HEK293 (cell line): ENCODE results near the gene CCIN.

ENCODE experiments used
- CTCF ChIA-PET: fragments of 350-600 bp; formaldehyde crosslinking; extraction: SDS; loops from one replicate; lab custom pipeline; 2021; ENCODE audit warnings: antibody characterized with exemption; lab: Yijun Ruan, JAX
- POLR2A ChIA-PET: fragments of 300-600 bp; formaldehyde crosslinking; extraction: SDS; loops from one replicate; lab custom pipeline; 2020; ENCODE audit warnings: antibody characterized with exemption, inconsistent platforms; lab: Yijun Ruan, JAX
- H3K27ac ChIP-seq: fragments of 200-500 bp; sonication (Bioruptor generic); 2 replicates; pipeline ENCODE4 v1.5.1; 2014; ENCODE audit warnings: low read depth, low read length, control low read depth, inconsistent platforms; ENCODE audit errors: extremely low read depth
- H3K36me3 ChIP-seq, 2 experiments: fragments of 200-500 bp in 1 of 2; sonication (Bioruptor generic) in 1 of 2; 1 replicate in 1 of 2; 2 replicates in 1 of 2; pipeline ENCODE4 v1.5.1; 2014 to 2017; ENCODE audit warnings: inconsistent platforms in 2 of 2, low read length in 2 of 2; ENCODE audit not compliant: control insufficient read depth in 2 of 2, insufficient read depth in 1 of 2
- H3K4me1 ChIP-seq: fragments of 200-500 bp; sonication (Bioruptor generic); 2 replicates; pipeline ENCODE4 v1.5.1; 2014; ENCODE audit warnings: mild to moderate bottlenecking, low read length, inconsistent platforms; ENCODE audit not compliant: control insufficient read depth, insufficient read depth
- H3K4me3 ChIP-seq: 2 replicates; pipeline ENCODE4 v1.5.1; 2011; ENCODE audit warnings: low read depth, mild to moderate bottlenecking, control low read depth, low read length, moderate library complexity
- H3K9me3 ChIP-seq: fragments of 200-500 bp; sonication (Bioruptor generic); 2 replicates; pipeline ENCODE4 v1.5.1; 2014; ENCODE audit warnings: low read depth, low read length, inconsistent platforms; ENCODE audit not compliant: control insufficient read depth, insufficient read depth
- FEZF1 ChIP-seq: fragments of 450-650 bp; formaldehyde crosslinking; IDR thresholded peaks from 2 replicates; pipeline ENCODE4 v1.5.1; 2016; ENCODE audit warnings: missing biosample characterization, missing genetic modification characterization
- HOXA7 ChIP-seq: sonication (generic); formaldehyde crosslinking; IDR thresholded peaks from 2 replicates; pipeline ENCODE4 v1.8.1; 2022; ENCODE audit warnings: missing genetic modification reagents, borderline replicate concordance
- RBAK ChIP-seq: fragments of 450-650 bp; formaldehyde crosslinking; IDR thresholded peaks from 2 replicates; pipeline ENCODE4 v1.5.1; 2016; ENCODE audit warnings: missing biosample characterization, missing genetic modification characterization
- SALL2 ChIP-seq: fragments of 450-650 bp; formaldehyde crosslinking; IDR thresholded peaks from 2 replicates; pipeline ENCODE4 v1.5.0; 2017; ENCODE audit warnings: missing biosample characterization, mild to moderate bottlenecking, missing genetic modification characterization, borderline replicate concordance
- SCRT1 ChIP-seq: fragments of 450-650 bp; formaldehyde crosslinking; IDR thresholded peaks from 2 replicates; pipeline ENCODE4 v1.5.1; 2016; ENCODE audit warnings: missing biosample characterization, missing genetic modification characterization, borderline replicate concordance
- SP3 ChIP-seq: fragments of 450-650 bp; formaldehyde crosslinking; IDR thresholded peaks from 2 replicates; pipeline ENCODE4 v1.5.1; 2016; ENCODE audit warnings: missing biosample characterization, missing genetic modification characterization
- ZNF274 ChIP-seq, 2 experiments: fragments of 200-500 bp in 1 of 2; fragments of 450-650 bp in 1 of 2; sonication (Bioruptor generic) in 1 of 2; formaldehyde crosslinking in 1 of 2; IDR thresholded peaks; 2 replicates each; pipeline versions ENCODE4 v1.5.1 to v1.6.1; 2014 to 2016; ENCODE audit warnings: borderline replicate concordance in 1 of 2, inconsistent platforms in 1 of 2, low read length in 1 of 2, missing biosample characterization in 1 of 2, missing genetic modification characterization in 1 of 2
- ZNF501 ChIP-seq: fragments of 450-650 bp; formaldehyde crosslinking; IDR thresholded peaks from 2 replicates; pipeline ENCODE4 v1.5.1; 2016; ENCODE audit warnings: missing biosample characterization, missing genetic modification characterization
- ZNF514 ChIP-seq: fragments of 450-650 bp; formaldehyde crosslinking; IDR thresholded peaks from 2 replicates; pipeline ENCODE4 v1.5.1; 2016; ENCODE audit warnings: missing biosample characterization, missing genetic modification characterization
- ZNF548 ChIP-seq: fragments of 450-650 bp; formaldehyde crosslinking; IDR thresholded peaks from 2 replicates; pipeline ENCODE4 v1.5.1; 2016; ENCODE audit warnings: missing biosample characterization, missing genetic modification characterization
- ZNF555 ChIP-seq: fragments of 450-650 bp; formaldehyde crosslinking; conservative IDR thresholded peaks from 2 replicates; pipeline ENCODE4 v1.5.1; 2017; ENCODE audit warnings: missing biosample characterization, mild to moderate bottlenecking, missing genetic modification characterization, inconsistent platforms
- ZNF610 ChIP-seq: fragments of 450-650 bp; formaldehyde crosslinking; IDR thresholded peaks from 2 replicates; pipeline ENCODE4 v1.5.1; 2016; ENCODE audit warnings: missing biosample characterization, missing genetic modification characterization, borderline replicate concordance
- ZNF626 ChIP-seq: fragments of 450-650 bp; sonication (Bioruptor Pico); formaldehyde crosslinking; IDR thresholded peaks from 2 replicates; pipeline ENCODE4 v1.5.1; 2018; ENCODE audit warnings: missing biosample characterization, missing genetic modification characterization, inconsistent platforms
- ZNF677 ChIP-seq: fragments of 450-650 bp; IDR thresholded peaks from 2 replicates; pipeline ENCODE4 v1.5.0; 2018; ENCODE audit warnings: missing biosample characterization, mild to moderate bottlenecking, missing genetic modification characterization, moderate library complexity
- ZSCAN16 ChIP-seq: fragments of 450-650 bp; formaldehyde crosslinking; IDR thresholded peaks from 2 replicates; pipeline ENCODE4 v1.5.1; 2016; ENCODE audit warnings: missing biosample characterization, missing genetic modification characterization
- TF ChIP-seq, protein P1 (sequence below): fragments of 450-650 bp; formaldehyde crosslinking; IDR thresholded peaks from 2 replicates; pipeline ENCODE4 v1.5.1; 2016; ENCODE audit warnings: missing biosample characterization, missing genetic modification characterization
- TF ChIP-seq, protein P2 (sequence below): fragments of 450-650 bp; formaldehyde crosslinking; IDR thresholded peaks from 2 replicates; pipeline ENCODE4 v1.5.1; 2016; ENCODE audit warnings: missing biosample characterization, missing genetic modification characterization
- TF ChIP-seq, protein P3 (sequence below): fragments of 450-650 bp; IDR thresholded peaks from 2 replicates; pipeline ENCODE4 v1.5.1; 2018; ENCODE audit warnings: missing biosample characterization, mild to moderate bottlenecking, missing genetic modification characterization
- TF ChIP-seq, protein P4 (sequence below): fragments of 450-650 bp; formaldehyde crosslinking; IDR thresholded peaks from 2 replicates; pipeline ENCODE4 v1.5.1; 2016; ENCODE audit warnings: missing biosample characterization, missing genetic modification characterization
- TF ChIP-seq, protein P5 (sequence below): fragments of 450-650 bp; formaldehyde crosslinking; IDR thresholded peaks from 2 replicates; pipeline ENCODE4 v1.5.1; 2016; ENCODE audit warnings: missing biosample characterization, missing genetic modification characterization
- TF ChIP-seq, protein P6 (sequence below): fragments of 450-650 bp; formaldehyde crosslinking; IDR thresholded peaks from 2 replicates; pipeline ENCODE4 v1.5.1; 2017; ENCODE audit warnings: missing biosample characterization, missing genetic modification characterization

Gene CCIN

DNA sequence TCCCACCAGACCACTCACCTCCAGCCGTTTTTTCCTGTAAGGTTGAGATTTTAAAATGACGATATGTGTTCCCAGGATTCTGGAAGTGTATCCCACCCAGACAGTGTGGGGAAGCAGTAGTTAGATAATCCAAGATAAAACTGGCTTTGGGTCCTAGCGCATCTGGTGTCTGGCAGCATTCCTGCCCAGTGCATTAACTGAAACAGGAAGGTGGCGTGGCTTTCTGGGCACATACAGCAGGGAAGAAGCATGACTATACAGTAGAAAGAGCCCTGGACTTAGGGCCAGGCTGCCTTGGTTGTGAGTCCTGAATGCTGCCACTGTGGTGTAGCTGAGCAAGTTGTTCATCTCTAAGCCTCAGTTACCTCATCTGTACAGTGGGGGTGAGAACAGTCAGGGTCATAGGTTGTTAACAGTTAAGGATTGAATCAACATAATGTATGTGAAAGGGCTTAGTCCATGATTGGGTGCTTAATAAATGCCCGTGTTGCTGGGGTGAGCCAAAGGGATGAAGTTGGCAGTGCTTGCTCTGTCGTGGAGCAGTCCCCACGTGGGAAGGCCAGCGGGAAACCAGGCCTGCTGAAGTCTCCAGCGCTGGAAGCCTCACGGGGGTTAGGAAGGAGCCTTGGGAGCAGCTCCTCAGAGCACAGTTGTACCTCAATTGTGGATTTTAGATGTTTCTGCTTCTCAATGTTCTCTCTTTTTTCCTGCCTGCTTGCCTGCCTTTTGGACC lies 39.5 kb downstream of the CCIN start (continued):
- no peak for TF ChIP-seq SP3 (tag by site-specific recombination)
- TF ChIP-seq, protein P1, sequence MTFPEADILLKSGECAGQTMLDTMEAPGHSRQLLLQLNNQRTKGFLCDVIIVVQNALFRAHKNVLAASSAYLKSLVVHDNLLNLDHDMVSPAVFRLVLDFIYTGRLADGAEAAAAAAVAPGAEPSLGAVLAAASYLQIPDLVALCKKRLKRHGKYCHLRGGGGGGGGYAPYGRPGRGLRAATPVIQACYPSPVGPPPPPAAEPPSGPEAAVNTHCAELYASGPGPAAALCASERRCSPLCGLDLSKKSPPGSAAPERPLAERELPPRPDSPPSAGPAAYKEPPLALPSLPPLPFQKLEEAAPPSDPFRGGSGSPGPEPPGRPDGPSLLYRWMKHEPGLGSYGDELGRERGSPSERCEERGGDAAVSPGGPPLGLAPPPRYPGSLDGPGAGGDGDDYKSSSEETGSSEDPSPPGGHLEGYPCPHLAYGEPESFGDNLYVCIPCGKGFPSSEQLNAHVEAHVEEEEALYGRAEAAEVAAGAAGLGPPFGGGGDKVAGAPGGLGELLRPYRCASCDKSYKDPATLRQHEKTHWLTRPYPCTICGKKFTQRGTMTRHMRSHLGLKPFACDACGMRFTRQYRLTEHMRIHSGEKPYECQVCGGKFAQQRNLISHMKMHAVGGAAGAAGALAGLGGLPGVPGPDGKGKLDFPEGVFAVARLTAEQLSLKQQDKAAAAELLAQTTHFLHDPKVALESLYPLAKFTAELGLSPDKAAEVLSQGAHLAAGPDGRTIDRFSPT (tag by site-specific recombination), result no peak
- no peak for TF ChIP-seq HOXA7 (CRISPR knock-in tag)
- no peak for TF ChIP-seq RBAK (tag by site-specific recombination)
- TF ChIP-seq ZNF514 (tag by site-specific recombination), result no peak
- no peak for TF ChIP-seq ZNF555 (tag by site-specific recombination)
- TF ChIP-seq ZNF274 (IDR thresholded peaks at IDR 0.05; ENCODE audit: low read length), result no peak
- TF ChIP-seq ZNF274 (tag by site-specific recombination; IDR thresholded peaks at IDR 0.05; ENCODE audit: borderline replicate concordance), result no peak

DNA sequence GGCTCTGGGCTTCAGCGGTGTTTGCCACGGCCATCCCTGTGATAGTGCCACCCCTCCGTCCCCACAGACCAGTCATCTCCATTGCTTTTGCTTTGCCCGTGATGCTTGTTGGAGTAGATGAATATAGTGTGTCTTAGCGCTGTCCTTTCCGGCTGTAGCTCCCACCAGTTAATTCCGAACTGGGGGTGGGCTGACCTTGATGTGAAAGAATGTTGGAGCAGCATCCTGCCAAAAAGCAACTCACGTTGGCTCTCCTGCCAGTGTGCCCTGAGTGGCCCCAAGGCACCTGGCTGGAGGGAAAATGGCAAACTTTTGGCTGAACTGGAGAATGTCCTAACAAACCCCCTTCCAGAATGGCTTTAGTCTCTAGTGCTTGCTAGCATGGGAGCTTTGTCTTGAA lies 41.5 kb downstream of the CCIN start:
- ChIA-PET CTCF (interaction anchor here (1.2 kb wide), 2 partner anchors 8 to 10 kb away, joined by 4 to 6 read pairs; no protein-coding TSS in a partner anchor), POLR2A (interaction anchor here (0.6 to 2.4 kb wide), 2 partner anchors 12 to 20 kb away, joined by 3 to 10 read pairs; partner anchors contain the start of gene CLTA)
- peaks cover 14 to 99% of the 10 kb centered on the region in 2 experiments for H3K36me3 ChIP-seq
- H3K9me3 ChIP-seq, result no peaks in the 10 kb centered on the region
- H3K27ac ChIP-seq, result no peak overlapping the region
- H3K4me1 ChIP-seq, result no peaks in the 10 kb centered on the region
- TF ChIP-seq FEZF1 (tag by site-specific recombination), result no peak
- no peak for TF ChIP-seq SALL2 (tag by site-specific recombination)
- TF ChIP-seq SCRT1 (tag by site-specific recombination), result no peak
- TF ChIP-seq, protein P2, sequence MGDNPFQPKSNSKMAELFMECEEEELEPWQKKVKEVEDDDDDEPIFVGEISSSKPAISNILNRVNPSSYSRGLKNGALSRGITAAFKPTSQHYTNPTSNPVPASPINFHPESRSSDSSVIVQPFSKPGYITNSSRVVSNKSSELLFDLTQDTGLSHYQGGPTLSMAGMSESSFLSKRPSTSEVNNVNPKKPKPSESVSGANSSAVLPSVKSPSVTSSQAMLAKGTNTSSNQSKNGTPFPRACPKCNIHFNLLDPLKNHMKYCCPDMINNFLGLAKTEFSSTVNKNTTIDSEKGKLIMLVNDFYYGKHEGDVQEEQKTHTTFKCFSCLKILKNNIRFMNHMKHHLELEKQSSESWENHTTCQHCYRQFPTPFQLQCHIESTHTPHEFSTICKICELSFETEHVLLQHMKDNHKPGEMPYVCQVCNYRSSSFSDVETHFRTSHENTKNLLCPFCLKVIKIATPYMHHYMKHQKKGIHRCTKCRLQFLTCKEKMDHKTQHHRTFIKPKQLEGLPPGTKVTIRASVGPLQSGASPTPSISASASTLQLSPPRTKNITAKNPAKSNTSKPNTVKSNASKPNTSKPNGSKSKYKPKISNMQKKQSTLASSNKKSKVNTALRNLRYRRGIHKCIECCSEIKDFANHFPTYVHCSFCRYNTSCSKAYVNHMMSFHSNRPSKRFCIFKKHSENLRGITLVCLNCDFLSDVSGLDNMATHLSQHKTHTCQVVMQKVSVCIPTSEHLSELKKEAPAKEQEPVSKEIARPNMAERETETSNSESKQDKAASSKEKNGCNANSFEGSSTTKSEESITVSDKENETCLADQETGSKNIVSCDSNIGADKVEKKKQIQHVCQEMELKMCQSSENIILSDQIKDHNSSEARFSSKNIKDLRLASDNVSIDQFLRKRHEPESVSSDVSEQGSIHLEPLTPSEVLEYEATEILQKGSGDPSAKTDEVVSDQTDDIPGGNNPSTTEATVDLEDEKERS (tag by site-specific recombination), result no peak
- TF ChIP-seq, protein P3, sequence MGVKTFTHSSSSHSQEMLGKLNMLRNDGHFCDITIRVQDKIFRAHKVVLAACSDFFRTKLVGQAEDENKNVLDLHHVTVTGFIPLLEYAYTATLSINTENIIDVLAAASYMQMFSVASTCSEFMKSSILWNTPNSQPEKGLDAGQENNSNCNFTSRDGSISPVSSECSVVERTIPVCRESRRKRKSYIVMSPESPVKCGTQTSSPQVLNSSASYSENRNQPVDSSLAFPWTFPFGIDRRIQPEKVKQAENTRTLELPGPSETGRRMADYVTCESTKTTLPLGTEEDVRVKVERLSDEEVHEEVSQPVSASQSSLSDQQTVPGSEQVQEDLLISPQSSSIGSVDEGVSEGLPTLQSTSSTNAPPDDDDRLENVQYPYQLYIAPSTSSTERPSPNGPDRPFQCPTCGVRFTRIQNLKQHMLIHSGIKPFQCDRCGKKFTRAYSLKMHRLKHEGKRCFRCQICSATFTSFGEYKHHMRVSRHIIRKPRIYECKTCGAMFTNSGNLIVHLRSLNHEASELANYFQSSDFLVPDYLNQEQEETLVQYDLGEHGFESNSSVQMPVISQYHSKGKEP (tag by site-specific recombination), result no peak
- no peak for TF ChIP-seq ZNF548 (tag by site-specific recombination)
- TF ChIP-seq ZNF626, result no peak
- TF ChIP-seq ZNF501, result no peak
- TF ChIP-seq ZNF274 (IDR thresholded peaks at IDR 0.05; ENCODE audit: low read length), result no peak
- no peak for TF ChIP-seq ZNF274 (tag by site-specific recombination; IDR thresholded peaks at IDR 0.05; ENCODE audit: borderline replicate concordance)
- TF ChIP-seq, protein P4, sequence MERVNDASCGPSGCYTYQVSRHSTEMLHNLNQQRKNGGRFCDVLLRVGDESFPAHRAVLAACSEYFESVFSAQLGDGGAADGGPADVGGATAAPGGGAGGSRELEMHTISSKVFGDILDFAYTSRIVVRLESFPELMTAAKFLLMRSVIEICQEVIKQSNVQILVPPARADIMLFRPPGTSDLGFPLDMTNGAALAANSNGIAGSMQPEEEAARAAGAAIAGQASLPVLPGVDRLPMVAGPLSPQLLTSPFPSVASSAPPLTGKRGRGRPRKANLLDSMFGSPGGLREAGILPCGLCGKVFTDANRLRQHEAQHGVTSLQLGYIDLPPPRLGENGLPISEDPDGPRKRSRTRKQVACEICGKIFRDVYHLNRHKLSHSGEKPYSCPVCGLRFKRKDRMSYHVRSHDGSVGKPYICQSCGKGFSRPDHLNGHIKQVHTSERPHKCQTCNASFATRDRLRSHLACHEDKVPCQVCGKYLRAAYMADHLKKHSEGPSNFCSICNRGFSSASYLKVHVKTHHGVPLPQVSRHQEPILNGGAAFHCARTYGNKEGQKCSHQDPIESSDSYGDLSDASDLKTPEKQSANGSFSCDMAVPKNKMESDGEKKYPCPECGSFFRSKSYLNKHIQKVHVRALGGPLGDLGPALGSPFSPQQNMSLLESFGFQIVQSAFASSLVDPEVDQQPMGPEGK (tag by site-specific recombination), result no peak
- TF ChIP-seq ZNF610, result no peak
- TF ChIP-seq, protein P5, sequence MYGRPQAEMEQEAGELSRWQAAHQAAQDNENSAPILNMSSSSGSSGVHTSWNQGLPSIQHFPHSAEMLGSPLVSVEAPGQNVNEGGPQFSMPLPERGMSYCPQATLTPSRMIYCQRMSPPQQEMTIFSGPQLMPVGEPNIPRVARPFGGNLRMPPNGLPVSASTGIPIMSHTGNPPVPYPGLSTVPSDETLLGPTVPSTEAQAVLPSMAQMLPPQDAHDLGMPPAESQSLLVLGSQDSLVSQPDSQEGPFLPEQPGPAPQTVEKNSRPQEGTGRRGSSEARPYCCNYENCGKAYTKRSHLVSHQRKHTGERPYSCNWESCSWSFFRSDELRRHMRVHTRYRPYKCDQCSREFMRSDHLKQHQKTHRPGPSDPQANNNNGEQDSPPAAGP (tag by site-specific recombination), result no peak
- TF ChIP-seq ZSCAN16, result no peak
- TF ChIP-seq, protein P6, sequence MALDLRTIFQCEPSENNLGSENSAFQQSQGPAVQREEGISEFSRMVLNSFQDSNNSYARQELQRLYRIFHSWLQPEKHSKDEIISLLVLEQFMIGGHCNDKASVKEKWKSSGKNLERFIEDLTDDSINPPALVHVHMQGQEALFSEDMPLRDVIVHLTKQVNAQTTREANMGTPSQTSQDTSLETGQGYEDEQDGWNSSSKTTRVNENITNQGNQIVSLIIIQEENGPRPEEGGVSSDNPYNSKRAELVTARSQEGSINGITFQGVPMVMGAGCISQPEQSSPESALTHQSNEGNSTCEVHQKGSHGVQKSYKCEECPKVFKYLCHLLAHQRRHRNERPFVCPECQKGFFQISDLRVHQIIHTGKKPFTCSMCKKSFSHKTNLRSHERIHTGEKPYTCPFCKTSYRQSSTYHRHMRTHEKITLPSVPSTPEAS, result no peak
- no peak for TF ChIP-seq ZNF677
- no peak overlapping the region for H3K4me3 ChIP-seq
